ENCODE data around the gene M1AP.

- TF ChIP-seq POLR2A (IDR thresholded peaks at IDR 0.05), result no peak
- TF ChIP-seq CTCF (IDR thresholded peaks at IDR 0.05 in 8 of 11, conservative IDR thresholded peaks at IDR 0.05 in 3 of 11), result no peak
Observed at GRCh38 chr2:74513605-74514367, 134.3 kb downstream of the M1AP start.

Data from spleen (tissue), 7 donors.